ENCODE data around the gene FAM13C.

The FAM13C gene

DNA sequence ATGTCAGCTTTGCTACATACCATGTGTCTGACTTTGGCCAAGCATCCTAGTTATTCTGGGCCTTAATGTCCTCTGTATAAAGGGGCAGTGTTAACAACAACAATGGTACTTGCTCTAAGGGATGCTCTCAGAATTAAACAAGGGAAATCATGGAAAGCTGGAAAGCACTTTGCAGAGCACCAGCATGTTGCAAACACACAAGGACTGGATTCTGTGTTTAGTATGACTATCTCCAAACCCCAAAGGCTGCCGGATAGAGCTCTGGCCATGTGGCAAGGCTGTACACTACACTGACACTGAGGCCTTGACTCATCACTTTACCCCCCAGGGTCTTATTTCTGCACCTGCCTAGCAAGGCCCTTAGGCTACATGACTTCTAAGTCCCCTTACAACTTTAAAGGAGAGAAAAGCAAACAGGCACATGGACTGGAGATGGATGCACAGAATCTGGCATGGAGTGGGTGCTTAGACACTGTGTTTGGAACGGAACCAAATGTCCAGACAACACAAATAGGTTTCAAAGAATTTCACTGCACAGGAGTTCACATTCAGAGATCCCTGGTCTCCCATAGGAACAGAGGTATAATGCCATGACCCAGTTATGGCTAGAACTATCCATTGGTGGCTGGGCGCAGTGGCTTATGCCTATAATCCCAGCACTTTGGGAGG lies 74.6 kb downstream of the FAM13C start:
- Histone ChIP-seq H3K36me3 (no peaks in the 10 kb centered on the region), H3K4me1 (peaks cover 0 to 31% (median 15%) of the 10 kb centered on the region in 4 donors), H3K9me3 (no peaks in the 10 kb centered on the region), H3K4me3 (no peak overlapping the region), H3K27me3 (no peaks in the 10 kb centered on the region), H3K27ac (no peak overlapping the region)
- no peak for DNase-seq
- intact Hi-C loops (cut with DNase I; ENCODE audit: low total_unique reads), result no loop called here
- TF ChIP-seq, protein P1, sequence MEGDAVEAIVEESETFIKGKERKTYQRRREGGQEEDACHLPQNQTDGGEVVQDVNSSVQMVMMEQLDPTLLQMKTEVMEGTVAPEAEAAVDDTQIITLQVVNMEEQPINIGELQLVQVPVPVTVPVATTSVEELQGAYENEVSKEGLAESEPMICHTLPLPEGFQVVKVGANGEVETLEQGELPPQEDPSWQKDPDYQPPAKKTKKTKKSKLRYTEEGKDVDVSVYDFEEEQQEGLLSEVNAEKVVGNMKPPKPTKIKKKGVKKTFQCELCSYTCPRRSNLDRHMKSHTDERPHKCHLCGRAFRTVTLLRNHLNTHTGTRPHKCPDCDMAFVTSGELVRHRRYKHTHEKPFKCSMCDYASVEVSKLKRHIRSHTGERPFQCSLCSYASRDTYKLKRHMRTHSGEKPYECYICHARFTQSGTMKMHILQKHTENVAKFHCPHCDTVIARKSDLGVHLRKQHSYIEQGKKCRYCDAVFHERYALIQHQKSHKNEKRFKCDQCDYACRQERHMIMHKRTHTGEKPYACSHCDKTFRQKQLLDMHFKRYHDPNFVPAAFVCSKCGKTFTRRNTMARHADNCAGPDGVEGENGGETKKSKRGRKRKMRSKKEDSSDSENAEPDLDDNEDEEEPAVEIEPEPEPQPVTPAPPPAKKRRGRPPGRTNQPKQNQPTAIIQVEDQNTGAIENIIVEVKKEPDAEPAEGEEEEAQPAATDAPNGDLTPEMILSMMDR (IDR thresholded peaks at IDR 0.05), result no peak

DNA sequence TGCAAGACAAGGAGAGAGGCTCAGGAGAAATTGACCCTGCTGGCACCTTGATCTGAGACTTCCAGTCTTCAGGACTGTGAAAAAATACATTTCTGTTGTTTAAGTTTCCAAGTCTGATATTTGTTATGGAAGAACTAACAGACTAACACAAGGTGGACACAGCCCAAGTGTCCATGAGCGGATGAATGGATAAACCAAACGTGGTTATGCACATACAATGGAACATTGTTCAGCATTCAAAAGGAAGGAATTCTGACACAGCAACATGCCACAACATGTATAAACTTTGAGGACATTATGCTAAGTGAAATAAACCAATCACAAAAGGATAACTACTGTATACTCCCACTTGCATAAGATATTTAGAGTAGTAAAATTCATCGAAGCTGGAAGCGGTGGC lies 76.5 kb downstream of the FAM13C start:
- Histone ChIP-seq H3K4me1 (peaks cover 0 to 35% (median 15%) of the 10 kb centered on the region in 4 donors), H3K27ac (no peak overlapping the region)
- no peak for DNase-seq

DNA sequence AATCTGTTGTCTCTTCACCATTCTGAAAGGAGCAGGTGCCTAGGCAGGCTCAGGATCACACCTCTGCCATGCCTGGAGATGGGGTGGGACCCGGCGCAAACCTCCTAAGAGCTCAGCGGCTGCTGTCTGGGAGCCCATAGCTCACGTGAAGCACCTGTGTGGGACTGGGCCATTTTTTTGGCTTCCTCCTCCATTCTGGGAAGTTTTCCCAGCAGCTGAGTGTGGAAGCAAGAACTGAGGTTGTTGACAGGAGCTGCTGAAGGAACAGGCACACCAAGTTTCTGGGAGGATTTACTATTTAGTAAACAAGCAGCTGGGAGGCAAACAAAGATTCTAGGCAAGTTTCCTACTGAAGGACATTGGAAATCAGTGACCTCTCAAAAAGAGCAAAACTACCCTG lies 77.3 kb downstream of the FAM13C start:
- no peak overlapping the region for H3K27ac ChIP-seq
- DNase-seq, result no peak
- H3K36me3 ChIP-seq, result no peaks in the 10 kb centered on the region
- TF ChIP-seq, protein P1 (IDR thresholded peaks at IDR 0.05), result no peak
- H3K9me3 ChIP-seq, result no peaks in the 10 kb centered on the region
- H3K4me3 ChIP-seq, result no peak overlapping the region
- intact Hi-C loops (cut with DNase I; ENCODE audit: low total_unique reads), result no loop called here
- H3K27me3 ChIP-seq, result no peaks in the 10 kb centered on the region
- peaks cover 0 to 35% (median 15%) of the 10 kb centered on the region in 4 donors for H3K4me1 ChIP-seq

More for the DNA sequence above, 76.5 kb downstream of the FAM13C start:
- H3K36me3 ChIP-seq, result no peaks in the 10 kb centered on the region
- no peaks in the 10 kb centered on the region for H3K9me3 ChIP-seq
- H3K4me3 ChIP-seq, result no peak overlapping the region
- TF ChIP-seq, protein P1 (IDR thresholded peaks at IDR 0.05), result no peak
- H3K27me3 ChIP-seq, result no peaks in the 10 kb centered on the region
- intact Hi-C loops (cut with DNase I; ENCODE audit: low total_unique reads), result no loop called here

DNA sequence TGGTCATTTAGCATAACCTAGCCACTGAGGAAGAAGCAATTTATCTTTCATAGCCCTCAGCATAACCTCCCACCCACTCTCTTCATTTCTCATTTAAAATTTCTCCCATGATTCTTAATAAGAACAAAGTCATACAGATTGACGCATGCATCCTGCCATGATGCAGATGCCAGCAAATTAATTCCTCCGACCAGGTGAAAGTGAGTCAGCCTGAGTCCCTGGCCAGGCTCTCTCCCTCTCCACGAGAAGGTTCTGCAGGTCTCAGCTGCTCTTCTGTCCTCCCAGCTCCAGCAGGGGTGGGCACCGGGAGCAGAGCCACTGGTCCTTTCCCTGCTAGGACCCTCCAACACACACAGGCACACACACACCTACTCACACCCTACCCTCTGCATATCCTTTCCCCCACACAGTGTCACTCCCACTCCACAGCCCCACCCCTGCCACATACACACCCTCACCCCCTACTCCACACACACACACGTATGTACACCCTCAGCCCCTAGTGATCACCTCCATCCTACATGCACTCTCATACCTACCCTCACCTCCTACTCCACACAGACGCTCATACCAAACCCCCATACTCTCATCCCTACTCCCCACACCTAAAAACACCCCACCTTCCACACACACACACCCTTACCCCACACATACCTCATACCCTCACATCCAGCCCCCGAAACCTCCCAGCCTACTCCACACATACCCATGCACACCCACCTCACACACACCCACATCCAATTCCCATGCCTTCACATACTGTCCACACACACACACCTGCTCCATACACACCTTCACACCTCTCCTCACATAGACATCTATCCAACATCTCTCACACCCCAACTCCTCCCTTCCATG lies 78.0 kb downstream of the FAM13C start:
- intact Hi-C loops (cut with DNase I; ENCODE audit: low total_unique reads), result no loop called here
- peaks cover 0 to 35% (median 15%) of the 10 kb centered on the region in 4 donors for H3K4me1 ChIP-seq
- no peak for DNase-seq
- no peaks in the 10 kb centered on the region for H3K27me3 ChIP-seq
- no peaks in the 10 kb centered on the region for H3K36me3 ChIP-seq
- H3K4me3 ChIP-seq, result no peak overlapping the region
- no peaks in the 10 kb centered on the region for H3K9me3 ChIP-seq
- TF ChIP-seq, protein P1 (IDR thresholded peaks at IDR 0.05), result no peak
- H3K27ac ChIP-seq, result no peak overlapping the region

DNA sequence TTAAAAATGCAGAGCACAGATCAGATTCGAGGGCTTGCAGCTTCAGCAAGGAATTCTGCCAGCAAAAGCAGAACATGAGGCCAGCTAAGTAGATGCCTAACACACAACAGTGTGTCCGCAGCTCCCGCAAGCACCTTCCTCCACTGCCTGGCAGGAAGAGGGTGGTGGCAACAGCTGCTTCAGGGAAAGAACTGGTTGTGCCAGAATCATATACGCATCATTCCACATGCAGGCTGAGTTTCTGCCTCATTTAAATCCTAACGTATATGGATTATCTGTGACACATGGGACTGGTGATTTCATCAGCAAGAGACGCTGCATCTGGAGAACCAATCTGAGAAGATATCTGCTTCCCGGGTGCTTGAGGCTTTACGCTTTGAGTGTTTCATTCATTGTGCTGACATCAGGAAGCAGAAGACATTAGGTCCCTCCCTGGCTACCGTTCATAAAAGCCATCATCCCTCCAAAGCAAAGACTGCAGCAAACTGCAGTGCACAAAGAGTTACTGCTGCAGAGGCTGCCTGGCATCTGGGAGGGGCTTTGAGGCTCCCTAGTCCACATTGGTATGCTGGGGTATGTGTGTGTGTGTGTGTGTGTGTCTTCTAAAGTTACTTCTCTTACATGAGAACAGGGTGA lies 78.8 kb downstream of the FAM13C start:
- TF ChIP-seq, protein P1 (IDR thresholded peaks at IDR 0.05), result no peak
- Histone ChIP-seq H3K9me3 (no peaks in the 10 kb centered on the region), H3K4me1 (peaks cover 0 to 35% (median 15%) of the 10 kb centered on the region in 4 donors), H3K27ac (no peak overlapping the region), H3K36me3 (no peaks in the 10 kb centered on the region), H3K4me3 (no peak overlapping the region), H3K27me3 (no peaks in the 10 kb centered on the region)
- DNase-seq, result no peak
- intact Hi-C loops (cut with DNase I; ENCODE audit: low total_unique reads), result no loop called here
